ENCODE results near the gene ABCC5.

Gene ABCC5

GRCh38 chr3:183927059-183927458, 90.6 kb downstream of the ABCC5 start:
- no peak overlapping the region for H3K4me3 ChIP-seq (replicated peaks in 1 of 2; ENCODE audit: low read depth in 2 of 2, low read length in 2 of 2)
- no peak for TF ChIP-seq CTCF (IDR thresholded peaks at IDR 0.05; ENCODE audit: low read depth, low read length)
- no peak for DNase-seq (ENCODE audit: low read depth in 2 of 2)

GRCh38 chr3:183924956-183925355, 92.7 kb downstream of the ABCC5 start:
- H3K4me3 ChIP-seq (replicated peaks in 1 of 2; ENCODE audit: low read depth in 2 of 2, low read length in 2 of 2), result no peak overlapping the region
- no peak for TF ChIP-seq CTCF (IDR thresholded peaks at IDR 0.05; ENCODE audit: low read depth, low read length)
- DNase-seq (ENCODE audit: low read depth in 2 of 2), result peak; percentile 18 to 93

GRCh38 chr3:183924543-183924942, 93.1 kb downstream of the ABCC5 start:
- TF ChIP-seq CTCF (IDR thresholded peaks at IDR 0.05; ENCODE audit: low read depth, low read length), result no peak
- no peak overlapping the region for H3K4me3 ChIP-seq (replicated peaks in 1 of 2; ENCODE audit: low read depth in 2 of 2, low read length in 2 of 2)
- peak in 1 of 2 donors; percentile 72 for DNase-seq (ENCODE audit: low read depth in 2 of 2)

GRCh38 chr3:183922421-183922820, 95.3 kb downstream of the ABCC5 start:
- no peak overlapping the region for H3K4me3 ChIP-seq (replicated peaks in 1 of 2; ENCODE audit: low read depth in 2 of 2, low read length in 2 of 2)
- no peak for DNase-seq (ENCODE audit: low read depth in 2 of 2)
- no peak for TF ChIP-seq CTCF (IDR thresholded peaks at IDR 0.05; ENCODE audit: low read depth, low read length)

GRCh38 chr3:183921096-183921495, 96.6 kb downstream of the ABCC5 start:
- no peak for DNase-seq (ENCODE audit: low read depth in 2 of 2)
- no peak for TF ChIP-seq CTCF (IDR thresholded peaks at IDR 0.05; ENCODE audit: low read depth, low read length)
- H3K4me3 ChIP-seq (replicated peaks in 1 of 2; ENCODE audit: low read depth in 2 of 2, low read length in 2 of 2), result no peak overlapping the region

- no peak for DNase-seq (ENCODE audit: low read depth in 2 of 2)
- TF ChIP-seq CTCF (IDR thresholded peaks at IDR 0.05; ENCODE audit: low read depth, low read length), result no peak
- H3K4me3 ChIP-seq (replicated peaks in 1 of 2; ENCODE audit: low read depth in 2 of 2, low read length in 2 of 2), result no peak overlapping the region
Measured at GRCh38 chr3:183920416-183920815, 97.3 kb downstream of the ABCC5 start.

- H3K4me3 ChIP-seq (replicated peaks in 1 of 2; ENCODE audit: low read depth in 2 of 2, low read length in 2 of 2), result no peak overlapping the region
- no peak for DNase-seq (ENCODE audit: low read depth in 2 of 2)
- TF ChIP-seq CTCF (IDR thresholded peaks at IDR 0.05; ENCODE audit: low read depth, low read length), result no peak
Measured at GRCh38 chr3:183918178-183918577, 99.5 kb downstream of the ABCC5 start.
